Smooth muscle cell (in vitro differentiated cells): ENCODE results near the gene PKP3. TPM values are rescaled to one million over a fixed set of nuclear protein-coding genes. Genes with fewer than 3 reads are reported as not detected.
"Not testable (repeated sequence)": the region's sequence is repeated elsewhere in the genome, so short reads cannot be mapped to it uniquely, and the experiment has no call there.

Source experiments
- DNase-seq: peaks from one replicate; lab custom pipeline; 2025; ENCODE audit not compliant: unreplicated experiment; lab: John Stamatoyannopoulos, UW
- H2AFZ ChIP-seq: fragments of 200-600 bp; sonication (generic); 2 replicates; pipeline ENCODE4 v1.6.0; 2016; ENCODE audit warnings: antibody characterized with exemption, low read depth, mild to moderate bottlenecking
- H3F3A ChIP-seq: fragments of 200-600 bp; sonication (generic); 2 replicates; pipeline ENCODE4 v1.6.0; 2017; ENCODE audit warnings: antibody characterized with exemption, low read depth
- H3K27ac ChIP-seq: fragments of 200-600 bp; sonication (generic); 2 replicates; pipeline ENCODE4 v1.5.1; 2016; ENCODE audit warnings: low read depth, mild to moderate bottlenecking
- H3K27me3 ChIP-seq: fragments of 200-600 bp; sonication (generic); 2 replicates; pipeline ENCODE4 v1.6.1; 2016; ENCODE audit warnings: low read depth, mild to moderate bottlenecking
- H3K36me3 ChIP-seq: fragments of 200-600 bp; sonication (generic); 2 replicates; pipeline ENCODE4 v1.5.1; 2016; ENCODE audit warnings: low read depth
- H3K4me1 ChIP-seq: fragments of 200-600 bp; sonication (generic); 2 replicates; pipeline ENCODE4 v1.5.1; 2016; ENCODE audit warnings: low read depth
- H3K4me2 ChIP-seq: fragments of 200-600 bp; sonication (generic); 2 replicates; pipeline ENCODE4 v1.6.0; 2016; ENCODE audit warnings: mild to moderate bottlenecking
- H3K4me3 ChIP-seq: fragments of 200-600 bp; sonication (generic); 2 replicates; pipeline ENCODE4 v1.5.1; 2016; ENCODE audit warnings: mild to moderate bottlenecking
- H3K79me2 ChIP-seq: fragments of 200-600 bp; sonication (generic); 2 replicates; pipeline ENCODE4 v1.6.0; 2016; ENCODE audit warnings: low read depth, mild to moderate bottlenecking
- H3K9ac ChIP-seq: fragments of 200-600 bp; sonication (generic); 2 replicates; pipeline ENCODE4 v1.6.0; 2016; ENCODE audit warnings: low read depth
- H3K9me3 ChIP-seq: fragments of 200-600 bp; sonication (generic); replicated peaks from 2 replicates; pipeline ENCODE4 v1.5.1; 2016; ENCODE audit warnings: low read depth
- H4K20me1 ChIP-seq: fragments of 200-600 bp; sonication (generic); 2 replicates; pipeline ENCODE4 v1.6.0; 2016; ENCODE audit warnings: low read depth
- WGBS: methylation state at CpG from one replicate; pipeline ENCODE4 v1.1.7; 2016; ENCODE audit warnings: low lambda C conversion rate; 5-methylcytosine and 5-hydroxymethylcytosine counted together
- polyA plus RNA-seq: library from polyadenylated mRNA; unstranded; fragments of >200 nt; fragmentation: Nextera tagmentation; extraction: Ambion mirVana; gene quantifications from 2 replicates; pipeline ENCODE4 v1.2.1, GENCODE V29; 2016
- total RNA-seq: library from RNA; depleted of rRNA; stranded (reverse); fragments of >200 nt; gene quantifications from 2 replicates; pipeline ENCODE4 v1.2.3, GENCODE V29; 2014
- TF ChIP-seq, protein P1 (sequence below): fragments of 200-600 bp; sonication (generic); IDR thresholded peaks from 2 replicates; pipeline ENCODE4 v1.5.1; 2017; ENCODE audit warnings: borderline replicate concordance, mild to moderate bottlenecking, antibody characterized with exemption; ENCODE audit not compliant: insufficient read depth, poor library complexity, severe bottlenecking

The PKP3 gene
- total and polyA plus RNA-seq, 2 experiments from 2014 or later = 24.6 to 61.2 TPM

DNA sequence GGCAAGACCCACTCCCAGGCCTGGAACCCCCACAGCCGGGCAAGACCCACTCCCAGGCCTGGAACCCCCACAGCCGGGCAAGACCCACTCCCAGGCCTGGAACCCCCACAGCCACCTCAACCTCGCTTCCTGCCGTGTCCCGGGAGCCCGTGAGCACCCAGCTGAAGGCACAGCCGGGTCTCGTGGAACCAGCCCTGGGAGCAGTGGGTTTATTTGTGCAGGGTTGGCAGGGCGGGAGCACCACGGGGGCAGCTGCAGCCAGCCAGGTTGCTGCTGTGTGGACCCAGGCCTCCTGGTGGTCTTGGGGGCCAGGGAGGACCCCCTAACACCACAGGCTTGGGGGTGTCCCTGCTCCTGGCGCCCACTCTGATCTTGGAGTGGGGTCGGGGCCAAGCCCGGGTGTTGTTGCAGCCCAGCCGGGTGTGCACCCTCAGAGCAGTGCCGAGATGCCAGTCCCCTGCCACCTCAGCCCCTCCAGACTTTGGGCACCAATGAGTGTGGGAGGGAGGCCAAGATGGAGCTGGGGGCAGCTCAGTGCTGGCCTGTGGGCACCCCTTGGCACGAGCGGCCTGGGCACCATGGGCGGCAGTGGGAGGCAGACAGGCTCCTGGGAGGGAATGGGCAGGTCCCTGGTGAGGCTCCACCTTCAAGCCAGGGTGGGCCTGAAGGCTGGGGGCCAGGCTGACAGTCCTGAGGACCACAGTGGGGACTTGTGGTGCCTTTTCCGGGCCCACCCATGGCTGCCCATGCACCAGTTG, 8.2 kb upstream of the PKP3 start:
- DNase-seq = no peak
- WGBS = 89% methylated on average over 19 of the region's 19 CpGs
- no peaks in the 10 kb centered on the region for H3K79me2 ChIP-seq
- H3K9ac ChIP-seq = no peak overlapping the region
- H3F3A ChIP-seq = no peaks in the 10 kb centered on the region
- TF ChIP-seq, protein P1, sequence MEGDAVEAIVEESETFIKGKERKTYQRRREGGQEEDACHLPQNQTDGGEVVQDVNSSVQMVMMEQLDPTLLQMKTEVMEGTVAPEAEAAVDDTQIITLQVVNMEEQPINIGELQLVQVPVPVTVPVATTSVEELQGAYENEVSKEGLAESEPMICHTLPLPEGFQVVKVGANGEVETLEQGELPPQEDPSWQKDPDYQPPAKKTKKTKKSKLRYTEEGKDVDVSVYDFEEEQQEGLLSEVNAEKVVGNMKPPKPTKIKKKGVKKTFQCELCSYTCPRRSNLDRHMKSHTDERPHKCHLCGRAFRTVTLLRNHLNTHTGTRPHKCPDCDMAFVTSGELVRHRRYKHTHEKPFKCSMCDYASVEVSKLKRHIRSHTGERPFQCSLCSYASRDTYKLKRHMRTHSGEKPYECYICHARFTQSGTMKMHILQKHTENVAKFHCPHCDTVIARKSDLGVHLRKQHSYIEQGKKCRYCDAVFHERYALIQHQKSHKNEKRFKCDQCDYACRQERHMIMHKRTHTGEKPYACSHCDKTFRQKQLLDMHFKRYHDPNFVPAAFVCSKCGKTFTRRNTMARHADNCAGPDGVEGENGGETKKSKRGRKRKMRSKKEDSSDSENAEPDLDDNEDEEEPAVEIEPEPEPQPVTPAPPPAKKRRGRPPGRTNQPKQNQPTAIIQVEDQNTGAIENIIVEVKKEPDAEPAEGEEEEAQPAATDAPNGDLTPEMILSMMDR = no peak
- no peaks in the 10 kb centered on the region for H3K4me1 ChIP-seq
- no peak overlapping the region for H3K4me2 ChIP-seq
- no peak overlapping the region for H2AFZ ChIP-seq
- no peaks in the 10 kb centered on the region for H4K20me1 ChIP-seq
- no peak overlapping the region for H3K27ac ChIP-seq
- H3K27me3 ChIP-seq = no peaks in the 10 kb centered on the region
- H3K4me3 ChIP-seq = no peak overlapping the region
- no peaks in the 10 kb centered on the region for H3K9me3 ChIP-seq
- no peaks in the 10 kb centered on the region for H3K36me3 ChIP-seq

DNA sequence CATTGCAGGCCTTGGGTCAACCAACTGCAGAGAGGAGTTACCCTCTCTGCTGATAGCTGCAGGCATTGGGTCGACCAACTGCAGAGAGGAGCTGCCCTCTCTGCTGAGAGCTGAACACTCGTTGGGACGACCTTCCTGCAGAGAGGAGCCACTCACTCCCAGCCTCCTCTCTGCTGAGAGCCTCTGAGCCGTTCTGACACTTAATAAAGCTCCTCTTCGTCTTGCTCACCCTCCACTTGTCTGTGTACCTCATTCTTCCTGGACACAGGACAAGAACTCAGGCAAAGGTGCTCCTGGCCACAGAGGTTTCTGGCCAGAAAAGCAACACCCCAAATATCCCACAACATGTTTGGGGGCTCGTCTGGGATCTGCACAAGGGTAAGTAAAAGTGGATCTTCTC, 7.5 kb upstream of the PKP3 start:
- Histone ChIP-seq H3K27ac (no peak overlapping the region), H3K9ac (no peak overlapping the region), H3K4me2 (no peak overlapping the region), H3K27me3 (no peaks in the 10 kb centered on the region), H3K9me3 (no peaks in the 10 kb centered on the region), H3K79me2 (no peaks in the 10 kb centered on the region), H3F3A (no peaks in the 10 kb centered on the region), H3K4me3 (no peak overlapping the region), H2AFZ (no peak overlapping the region), H4K20me1 (no peaks in the 10 kb centered on the region), H3K4me1 (no peaks in the 10 kb centered on the region), H3K36me3 (no peaks in the 10 kb centered on the region)
- DNase-seq = no peak
- TF ChIP-seq, protein P1 = no peak
- WGBS = 88% methylated on average over 6 of the region's 6 CpGs

DNA sequence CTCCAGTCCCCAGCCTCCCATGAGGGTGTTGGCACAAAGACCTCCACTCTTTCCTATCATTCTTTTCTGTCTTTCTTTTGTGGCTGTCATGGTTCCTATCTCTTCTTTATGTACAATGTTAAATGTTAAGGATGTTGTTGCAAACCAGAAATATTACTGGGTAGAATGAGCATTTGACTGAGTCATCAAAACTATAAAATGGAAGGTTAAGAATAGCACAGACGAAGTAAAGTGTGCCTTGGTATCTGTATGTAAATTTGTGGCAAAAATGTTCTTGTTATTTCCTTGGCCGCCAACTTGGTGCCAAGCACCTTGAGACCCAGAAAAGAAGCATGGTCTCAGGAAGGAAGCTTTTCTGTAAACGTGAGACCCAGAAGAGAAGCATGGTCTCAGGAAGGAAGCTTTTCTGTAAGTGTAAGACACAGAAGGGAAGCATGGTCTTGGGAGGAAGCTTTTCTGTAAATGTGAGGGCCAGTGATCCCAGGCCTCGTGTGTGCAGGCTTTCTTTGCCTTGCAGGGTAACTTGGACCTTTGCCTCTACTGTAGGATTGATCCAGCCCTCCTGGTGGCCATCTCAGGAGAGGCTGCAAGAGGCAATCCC, 6.7 kb upstream of the PKP3 start:
- H4K20me1 ChIP-seq = no peaks in the 10 kb centered on the region
- H3K4me2 ChIP-seq = no peak overlapping the region
- 71% methylated on average over 4 of the region's 4 CpGs for WGBS
- TF ChIP-seq, protein P1 = no peak
- H3K79me2 ChIP-seq = no peaks in the 10 kb centered on the region
- no peaks in the 10 kb centered on the region for H3K36me3 ChIP-seq
- H3F3A ChIP-seq = no peaks in the 10 kb centered on the region
- H3K9ac ChIP-seq = no peak overlapping the region
- no peaks in the 10 kb centered on the region for H3K4me1 ChIP-seq
- no peak for DNase-seq
- no peaks in the 10 kb centered on the region for H3K9me3 ChIP-seq
- H2AFZ ChIP-seq = no peak overlapping the region
- no peaks in the 10 kb centered on the region for H3K27me3 ChIP-seq
- H3K4me3 ChIP-seq = no peak overlapping the region
- H3K27ac ChIP-seq = no peak overlapping the region

DNA sequence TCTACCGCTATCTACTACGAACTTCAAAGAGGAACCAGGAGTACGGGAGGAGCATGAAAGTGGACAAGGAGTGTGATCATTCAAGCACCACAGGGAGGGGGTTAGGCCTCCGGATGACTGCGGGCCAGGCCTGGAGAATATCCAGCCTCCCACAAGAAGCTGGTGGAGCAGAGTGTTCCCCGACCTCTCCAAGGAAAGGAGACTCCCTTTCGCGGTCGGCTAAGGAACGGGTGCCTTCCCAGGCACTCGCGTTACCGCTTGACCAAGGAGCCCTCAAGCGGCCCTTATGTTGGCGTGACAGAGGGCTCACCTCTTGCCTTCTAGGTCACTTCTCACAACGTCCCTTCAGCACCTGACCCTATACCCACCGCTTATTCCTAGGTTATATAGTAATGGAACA, 4.6 kb upstream of the PKP3 start:
- not testable (repeated sequence) for H3K36me3 ChIP-seq, H3K27ac ChIP-seq, H3K4me3 ChIP-seq, H3K9ac ChIP-seq, H3K9me3 ChIP-seq, DNase-seq, H3K4me2 ChIP-seq, H3K27me3 ChIP-seq, H3F3A ChIP-seq, H2AFZ ChIP-seq, H3K79me2 ChIP-seq, H4K20me1 ChIP-seq
- H3K4me1 ChIP-seq = peaks cover 17% of the 10 kb centered on the region
- WGBS = 82% methylated on average over 10 of the region's 17 CpGs
